GM21381 (cell line): ENCODE data around the gene PIN1.
"Not testable (repeated sequence)": the region's sequence is repeated elsewhere in the genome, so short reads cannot be mapped to it uniquely, and the experiment has no call there.

ENCODE experiments used
- ATAC-seq: cut with Tn5 transposase; IDR thresholded peaks from one replicate; pipeline ENCODE4 v1.9.1; 2021; ENCODE audit warnings: mild to moderate bottlenecking, moderate library complexity; ENCODE audit not compliant: unreplicated experiment

Gene PIN1

DNA sequence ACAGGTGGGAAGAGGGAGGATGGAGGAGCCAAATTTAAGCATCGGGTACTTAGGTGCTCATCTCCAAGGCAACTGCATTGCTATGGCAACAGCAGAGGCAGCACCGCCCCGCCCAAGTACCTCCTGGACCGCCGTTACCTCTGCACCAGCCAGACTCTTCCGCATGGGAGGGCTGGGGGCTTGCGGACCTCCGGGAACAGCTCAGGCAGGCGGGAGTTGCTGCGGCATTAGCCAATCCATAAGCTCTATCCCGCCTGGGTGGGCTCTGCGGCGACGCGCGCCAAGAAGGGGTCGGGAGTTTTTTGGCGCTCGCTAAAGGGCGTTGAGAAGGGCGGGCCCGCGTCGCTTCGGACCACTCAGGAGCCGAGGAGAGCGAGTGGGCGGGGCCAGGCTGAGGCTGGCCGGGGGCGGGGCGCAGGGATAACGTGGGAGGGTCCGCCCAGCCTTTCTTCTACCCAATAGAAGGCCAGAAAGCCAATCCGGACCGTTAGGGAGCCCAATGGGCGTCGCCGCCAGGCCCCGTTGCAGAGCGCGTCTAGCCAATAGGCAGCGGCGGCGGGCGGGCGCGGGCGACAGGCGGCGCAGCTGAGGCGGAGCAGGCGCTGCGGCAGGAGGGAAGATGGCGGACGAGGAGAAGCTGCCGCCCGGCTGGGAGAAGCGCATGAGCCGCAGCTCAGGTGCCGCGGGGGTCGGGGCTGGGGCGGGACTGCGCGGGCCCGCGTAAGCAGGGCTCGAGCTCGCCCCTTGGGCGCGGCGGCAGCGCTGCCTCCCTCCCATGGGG lies at the start of gene PIN1:
Gene PIN1, plus strand, starts transcription at position 593 of the 781 bp plus-strand sequence. Its CDS starts 27 bp downstream, at position 620.
- ATAC-seq: peak; percentile 94

DNA sequence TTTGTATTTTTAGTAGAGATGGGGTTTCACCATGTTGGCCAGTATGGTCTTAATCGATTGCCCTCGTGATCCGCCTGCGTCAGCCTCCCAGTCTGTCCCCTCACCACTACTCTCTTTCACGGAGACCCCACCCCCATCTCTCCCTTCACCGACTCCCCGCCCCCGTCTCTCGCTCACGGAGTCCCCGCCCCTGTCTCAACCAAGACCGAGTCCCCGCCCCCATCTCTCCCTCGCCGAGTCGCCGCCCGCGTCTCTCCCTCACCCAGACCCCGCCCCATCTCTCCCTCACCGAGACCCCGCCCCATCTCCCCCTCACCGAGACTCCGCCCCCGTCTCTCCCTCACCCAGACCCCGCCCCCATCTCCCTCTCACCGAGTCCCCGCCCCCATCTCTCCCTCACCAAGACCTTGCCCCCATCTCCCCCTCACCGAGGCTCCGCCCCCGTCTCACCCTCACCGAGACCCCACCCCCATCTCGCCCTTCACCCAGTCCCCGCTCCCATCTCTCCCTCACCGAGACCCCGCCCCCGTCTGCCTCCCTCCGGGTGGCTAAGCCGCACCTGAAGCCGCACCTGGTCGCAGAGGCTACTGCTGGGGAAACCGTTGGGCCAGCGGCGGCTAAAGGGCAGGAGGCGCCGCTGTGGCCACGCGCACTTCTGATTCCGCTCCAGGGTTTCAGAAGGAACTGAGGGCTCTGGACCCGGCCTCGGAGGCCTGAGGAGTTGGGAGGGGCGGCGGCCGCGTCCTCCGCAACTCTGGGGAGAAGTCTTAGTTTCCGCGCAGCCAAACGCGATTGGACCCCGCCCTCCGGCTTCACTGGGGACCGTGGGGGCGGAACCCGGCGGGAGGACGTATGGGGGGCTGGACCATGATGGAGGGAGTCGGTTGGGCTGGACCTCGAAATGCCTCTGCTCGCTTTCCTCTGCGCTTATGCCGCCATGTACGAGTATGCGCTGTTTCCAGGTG lies 49.5 kb upstream of the PIN1 start:
- peak; percentile 78 for ATAC-seq

DNA sequence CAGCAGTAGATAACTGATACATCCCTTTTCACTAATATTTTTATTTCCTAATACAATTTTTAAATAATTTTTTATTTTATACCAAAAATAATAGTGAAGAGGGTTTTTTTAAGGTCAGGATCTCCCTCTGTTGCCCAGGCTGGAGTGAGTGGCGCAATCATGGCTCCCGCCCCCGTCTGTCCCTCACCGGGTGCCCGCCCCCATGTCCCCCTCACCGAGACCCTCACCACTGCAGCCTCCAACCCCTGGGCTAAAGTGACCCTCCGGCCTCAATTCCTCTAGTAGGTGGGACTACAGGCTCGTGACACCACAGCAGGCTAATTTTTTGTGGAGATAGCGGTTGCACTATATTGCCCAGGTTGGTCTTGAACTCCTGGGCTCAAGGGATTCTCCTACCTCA lies 48.8 kb upstream of the PIN1 start:
- no peak for ATAC-seq

DNA sequence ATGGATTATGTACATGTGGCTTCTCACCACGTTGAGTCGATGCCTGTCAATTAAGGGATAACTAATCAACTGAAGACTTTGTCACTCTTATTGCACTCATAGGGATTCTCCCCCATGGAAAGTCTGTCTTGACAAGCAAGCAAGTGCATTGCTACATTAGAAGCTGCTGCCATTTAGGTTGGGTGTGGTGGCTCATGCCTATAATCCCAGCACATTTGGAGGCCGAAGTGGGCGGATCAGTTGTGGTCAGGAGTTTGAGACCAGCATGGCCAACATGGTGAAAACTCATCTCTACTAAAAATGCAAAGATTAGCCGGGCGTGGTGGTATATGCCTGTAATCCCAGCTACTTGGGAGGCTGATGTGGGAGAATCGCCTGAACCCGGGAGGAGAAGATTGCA lies 48.3 kb upstream of the PIN1 start:
- ATAC-seq: no peak

DNA sequence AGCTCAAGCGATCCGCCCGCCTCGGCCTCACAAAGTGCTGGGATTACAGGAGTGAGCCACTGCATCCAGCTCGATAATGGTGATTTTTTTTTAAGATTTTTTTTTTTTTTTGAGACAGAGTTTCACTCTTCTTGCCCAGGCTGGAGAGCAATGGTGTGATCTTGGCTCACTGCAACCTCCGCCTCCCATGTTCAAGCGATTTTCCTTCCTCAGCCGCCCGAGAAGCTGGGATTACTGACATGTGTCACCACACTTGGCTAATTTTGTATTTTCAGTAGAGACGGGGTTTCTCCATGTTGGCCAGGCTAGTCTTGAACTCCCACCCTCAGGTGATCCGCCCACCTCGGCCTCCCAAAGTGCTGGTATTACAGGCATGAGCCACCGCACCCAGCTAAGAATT lies 46.5 kb upstream of the PIN1 start:
- ATAC-seq: not testable (repeated sequence)

DNA sequence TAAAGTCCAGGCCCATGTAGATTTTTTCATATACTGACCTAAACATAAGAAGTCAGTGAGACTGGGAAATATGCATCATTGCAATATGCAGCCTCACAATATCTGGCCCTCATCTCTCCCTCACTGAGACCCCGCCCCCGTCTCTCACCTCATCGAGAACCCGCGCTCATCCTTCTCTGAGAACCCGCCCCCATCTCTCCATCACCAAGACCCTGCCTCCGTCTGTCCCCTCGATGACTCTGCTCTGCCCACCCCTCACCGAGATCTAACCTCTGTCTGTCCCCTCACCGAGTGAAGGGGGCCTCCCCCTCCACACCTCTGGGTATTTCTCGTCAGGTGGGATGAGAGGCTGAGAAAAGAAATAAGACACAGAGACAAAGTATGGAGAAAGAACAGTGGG lies 46.1 kb upstream of the PIN1 start:
- no peak for ATAC-seq

DNA sequence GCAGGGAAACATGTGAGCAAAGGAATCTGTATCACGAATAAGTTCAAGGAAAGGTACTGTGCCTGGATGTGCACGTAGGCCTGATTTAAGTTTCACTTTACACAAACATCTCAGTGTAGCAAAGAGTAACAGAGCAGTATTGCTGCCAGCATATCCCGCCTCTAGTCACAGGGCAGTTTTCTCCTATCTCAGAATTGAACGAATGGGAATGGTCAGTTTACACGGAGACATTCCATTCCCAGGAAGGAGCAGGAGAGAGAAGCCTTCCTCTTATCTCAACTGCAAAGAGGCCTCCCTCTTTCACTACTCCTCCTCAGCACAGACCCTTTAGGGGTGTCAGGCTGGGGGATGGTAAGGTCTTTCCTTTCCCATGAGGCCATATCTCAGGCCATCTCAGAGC lies 45.5 kb upstream of the PIN1 start:
- not testable (repeated sequence) for ATAC-seq

DNA sequence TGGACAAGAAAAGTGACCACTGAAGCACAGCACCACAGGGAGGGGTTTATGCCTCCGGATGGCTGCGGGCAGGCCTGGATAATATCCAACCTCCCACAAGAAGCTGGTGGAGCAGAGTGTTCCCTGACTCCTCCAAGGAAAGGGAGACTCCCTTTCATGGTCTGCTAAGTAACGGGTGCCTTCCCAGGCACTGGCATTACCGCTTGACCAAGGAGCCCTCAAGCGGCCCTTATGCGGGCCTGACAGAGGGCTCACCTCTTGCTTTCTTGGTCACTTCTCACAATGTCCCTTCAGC lies 44.1 kb upstream of the PIN1 start:
- ATAC-seq: not testable (repeated sequence)

DNA sequence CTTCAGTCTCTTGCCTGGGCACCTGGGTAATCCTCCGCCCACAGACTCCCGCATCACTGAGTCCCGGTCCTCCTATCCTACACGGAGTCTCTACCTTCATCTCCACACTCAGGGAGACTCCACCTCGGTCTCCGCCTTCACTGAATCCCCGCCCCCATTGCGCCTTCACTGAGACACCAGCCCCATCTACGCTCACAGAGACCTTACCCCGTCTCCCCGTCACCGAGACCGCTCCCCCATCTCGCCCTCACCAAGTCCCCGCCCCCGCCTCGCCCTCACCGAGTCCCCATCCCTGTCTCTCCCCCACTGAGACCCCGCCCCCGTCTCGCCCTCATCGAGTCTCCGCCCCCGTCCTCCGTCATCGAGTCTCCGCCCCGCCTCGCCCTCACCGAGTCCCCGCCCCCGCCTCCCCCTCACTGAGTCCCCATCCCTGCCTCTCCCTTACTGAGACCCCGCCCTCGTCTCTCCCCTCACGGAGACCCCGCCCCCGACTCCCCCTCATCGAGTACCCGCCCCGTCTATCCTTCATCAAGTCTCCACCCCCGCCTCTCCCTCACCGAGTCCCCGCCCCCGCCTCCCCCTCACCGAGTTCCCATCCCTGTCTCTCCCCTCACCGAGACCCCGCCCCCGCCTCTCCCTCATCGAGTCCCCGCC lies 43.4 kb upstream of the PIN1 start:
- peak; percentile 37 for ATAC-seq

DNA sequence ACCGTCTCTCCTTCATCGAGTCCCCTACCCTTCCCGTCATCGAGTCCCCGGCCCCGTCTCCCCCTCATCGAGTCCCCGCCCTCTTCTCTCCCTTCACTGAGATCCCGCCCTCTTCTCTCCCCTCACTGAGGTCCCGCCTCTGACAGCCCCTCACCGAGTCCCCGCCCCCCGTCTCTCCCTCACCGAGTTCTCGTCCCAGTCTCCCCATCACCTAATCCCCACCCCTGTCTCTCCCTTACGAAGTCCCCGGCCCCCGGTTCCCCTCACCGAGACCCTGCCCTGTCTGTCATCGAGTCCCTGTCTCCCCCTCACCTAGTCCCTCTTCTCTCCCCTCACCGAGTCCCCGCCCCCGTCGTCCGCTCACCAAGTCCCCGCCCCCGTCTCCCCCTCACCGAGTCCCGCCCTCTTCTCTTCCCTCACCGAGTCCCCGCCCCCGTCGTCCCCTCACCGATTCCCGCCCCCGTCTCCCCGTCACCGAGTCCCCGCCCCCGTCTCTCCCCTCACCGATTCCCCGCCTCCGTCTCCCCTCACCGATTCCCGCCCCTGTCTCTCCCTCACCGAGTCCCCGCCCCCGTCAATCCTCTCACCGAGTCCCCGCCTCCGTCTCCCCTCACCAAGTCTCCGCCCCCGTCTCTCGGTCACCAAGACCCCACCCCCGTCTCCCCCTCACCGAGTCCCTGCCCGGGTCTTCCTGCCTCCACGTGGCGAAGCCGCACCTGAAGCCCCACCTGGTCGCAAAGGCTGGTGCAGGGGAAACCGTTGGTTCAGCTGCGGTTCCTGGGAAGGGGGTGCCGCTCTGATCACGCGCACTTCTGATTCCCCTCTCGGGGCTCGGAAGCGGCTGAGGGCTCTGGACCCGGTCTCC lies 42.7 kb upstream of the PIN1 start:
- ATAC-seq: peak; percentile 38

DNA sequence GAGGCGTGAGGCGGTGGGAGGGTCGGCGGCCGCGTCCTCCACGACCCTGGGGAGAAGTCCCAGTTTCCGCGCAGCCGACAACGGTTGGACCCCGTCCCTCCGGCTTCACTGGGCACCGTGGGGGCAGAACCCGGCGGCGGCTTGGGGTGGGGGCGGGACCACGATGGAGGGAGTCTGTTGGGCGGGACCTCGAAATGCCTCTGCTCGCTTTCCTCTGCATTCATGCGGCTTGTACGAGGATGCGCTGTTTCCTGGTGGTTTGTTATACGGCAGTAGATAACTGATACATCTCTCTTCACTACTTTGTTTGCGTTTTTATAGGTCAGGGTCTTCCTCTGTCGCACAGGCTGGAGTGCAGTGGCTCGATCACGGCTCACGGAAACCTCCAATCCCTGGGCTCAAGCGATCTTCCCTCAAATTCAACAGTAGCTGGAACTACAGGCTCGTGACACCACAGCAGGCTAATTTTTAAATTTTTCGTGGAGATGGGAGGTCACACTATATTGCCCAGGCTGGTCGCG lies 42.0 kb upstream of the PIN1 start:
- no peak for ATAC-seq

DNA sequence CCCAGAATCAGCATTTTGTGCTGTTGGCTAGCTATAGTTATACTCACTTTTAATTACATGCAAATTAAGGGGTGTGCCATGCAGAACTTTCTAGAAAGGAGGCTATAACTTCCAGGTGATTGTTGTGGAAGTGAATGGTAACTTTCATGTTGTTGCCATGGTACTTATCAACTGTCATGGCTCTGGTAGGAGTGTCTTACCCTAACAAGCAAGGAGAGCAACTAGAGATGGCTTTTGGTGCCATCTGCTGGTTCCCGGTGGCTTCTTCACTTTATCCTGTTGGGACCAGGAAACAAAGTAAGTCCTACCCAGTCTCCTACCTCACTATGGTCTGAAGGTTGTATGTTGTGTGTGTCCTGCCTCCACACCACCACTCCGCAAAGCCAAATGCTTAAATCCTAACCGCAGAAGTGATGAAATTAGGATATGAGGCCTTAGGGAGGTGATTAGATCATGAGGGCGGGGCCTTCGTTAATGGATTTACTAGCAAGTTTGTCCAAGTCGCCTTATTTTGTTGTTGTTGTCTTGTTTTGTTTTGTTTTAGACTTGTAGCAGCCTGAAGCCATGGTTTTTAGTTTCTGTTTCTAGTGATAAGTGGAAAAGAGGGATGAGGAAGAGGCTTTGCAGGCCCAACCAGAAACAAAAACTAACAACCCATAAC lies 38.9 kb upstream of the PIN1 start:
- peak; percentile 39 for ATAC-seq

DNA sequence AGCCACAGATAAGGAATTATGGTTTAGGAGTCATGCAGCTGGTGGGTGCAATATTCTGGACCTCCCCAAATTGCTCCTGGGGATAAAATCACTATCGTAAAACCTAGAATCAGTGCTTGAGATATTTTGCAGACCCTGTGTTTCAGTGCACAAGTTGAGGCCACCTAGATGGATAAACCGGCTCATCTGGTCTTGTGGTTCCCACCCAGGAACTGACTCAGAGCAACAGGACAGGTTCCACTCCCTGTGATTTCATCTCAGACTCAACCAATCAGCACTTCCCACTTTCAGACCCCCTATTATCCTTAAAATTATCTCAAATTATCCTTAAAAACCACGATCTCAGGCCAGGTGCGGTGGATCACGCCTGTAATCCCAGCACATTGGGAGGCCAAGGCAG lies 37.2 kb upstream of the PIN1 start:
- no peak for ATAC-seq

DNA sequence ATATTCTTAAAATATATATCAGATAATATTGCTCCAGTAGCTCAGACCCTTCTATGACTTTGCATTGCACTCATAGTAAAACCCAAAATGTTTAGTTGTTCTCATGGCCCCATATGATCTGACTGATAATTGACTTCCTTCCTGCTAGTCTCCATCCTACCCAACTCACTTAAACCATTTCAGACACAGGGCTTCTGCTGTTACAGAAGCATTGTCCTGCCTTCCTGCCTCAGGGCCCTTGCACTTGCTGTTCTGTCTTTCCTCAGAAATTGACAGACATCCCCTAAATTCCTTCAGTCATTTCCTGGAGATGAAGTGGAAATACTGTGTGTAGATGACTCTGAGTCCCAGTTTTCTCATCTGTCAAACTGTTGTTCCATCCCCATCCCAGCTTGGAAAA lies 36.0 kb upstream of the PIN1 start:
- ATAC-seq: no peak

DNA sequence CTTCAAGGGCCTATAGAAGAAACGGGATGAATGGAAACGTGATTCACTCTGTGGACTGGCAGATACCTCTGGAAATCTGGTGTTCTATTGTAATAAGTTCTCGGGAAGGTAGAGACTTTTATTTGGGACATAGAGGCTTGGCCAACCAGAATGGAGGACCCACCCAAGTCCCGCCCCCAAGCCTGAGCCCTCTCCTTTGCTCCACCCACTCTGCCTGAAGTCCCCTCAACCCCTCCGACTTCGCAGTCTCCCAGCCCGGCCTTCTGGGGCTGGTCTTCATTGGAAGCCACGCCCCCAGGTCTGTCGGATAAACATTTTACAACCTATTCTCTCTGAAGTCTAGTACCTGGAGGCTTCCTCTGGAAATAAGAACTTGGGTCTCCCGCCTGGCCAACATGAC lies 33.1 kb upstream of the PIN1 start:
- ATAC-seq: no peak

DNA sequence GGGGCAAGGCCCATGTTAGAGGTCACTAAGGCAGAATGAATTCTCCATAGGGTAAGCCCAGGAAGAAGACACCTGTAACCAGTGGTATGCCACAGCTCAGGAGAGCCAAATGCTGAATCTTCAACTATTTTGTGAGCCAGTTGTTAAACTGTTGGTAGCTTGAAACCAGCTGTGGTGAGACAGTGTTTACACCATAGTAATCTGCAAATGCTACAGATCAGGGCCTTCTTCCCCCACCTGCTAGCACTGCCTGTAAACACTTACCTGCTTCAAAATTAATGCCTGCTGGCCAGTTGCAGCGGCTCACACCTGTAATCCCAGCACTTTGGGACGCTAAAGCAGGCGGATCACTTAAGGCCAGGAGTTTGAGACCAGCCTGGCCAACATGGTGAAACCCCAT lies 28.3 kb upstream of the PIN1 start:
- ATAC-seq: no peak

DNA sequence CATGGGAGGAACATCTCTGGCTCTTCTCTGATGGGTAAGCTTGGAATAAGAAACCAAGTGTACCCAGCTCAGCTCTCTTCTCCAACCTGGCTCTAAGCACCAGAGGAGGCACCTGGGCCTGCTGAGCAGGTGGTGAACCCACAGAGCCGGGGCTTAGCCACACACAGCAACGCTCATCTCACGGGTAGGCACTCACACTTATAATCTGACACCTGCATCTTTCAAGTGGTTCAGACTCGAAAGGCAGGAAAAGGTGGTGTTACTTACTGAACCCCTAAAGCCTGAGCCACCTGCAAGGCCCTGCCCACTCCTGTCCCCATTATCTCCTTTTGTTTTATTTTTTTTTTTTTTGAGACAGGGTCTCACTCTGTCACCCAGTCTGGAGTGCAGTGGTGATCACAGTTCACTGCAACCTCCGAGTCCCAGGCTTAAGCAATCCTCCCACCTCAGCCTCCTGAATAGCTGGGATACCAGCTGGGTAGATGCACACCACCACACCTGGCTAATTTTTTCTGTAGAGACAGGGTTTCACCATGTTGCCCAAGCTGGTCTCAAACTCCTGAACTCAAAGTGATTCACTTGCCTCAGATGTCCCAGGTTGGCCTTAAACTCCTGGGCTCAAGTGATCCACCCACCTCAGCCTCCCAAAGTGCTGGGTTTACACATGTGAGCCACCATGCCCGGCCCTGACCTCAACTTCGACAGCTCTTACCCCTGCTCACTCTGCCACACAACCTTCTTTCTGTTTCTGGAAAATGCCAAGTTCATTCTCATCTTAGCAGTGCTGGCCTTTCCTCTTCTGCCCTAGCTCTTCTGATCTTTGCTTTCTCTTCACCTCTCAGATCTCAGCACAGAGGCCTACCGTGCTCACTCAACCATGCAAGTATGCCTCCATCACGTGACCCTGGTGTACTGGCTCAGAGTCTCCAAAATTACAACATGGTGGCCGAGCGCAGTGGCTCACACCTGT lies 26.0 kb upstream of the PIN1 start:
- no peak for ATAC-seq

DNA sequence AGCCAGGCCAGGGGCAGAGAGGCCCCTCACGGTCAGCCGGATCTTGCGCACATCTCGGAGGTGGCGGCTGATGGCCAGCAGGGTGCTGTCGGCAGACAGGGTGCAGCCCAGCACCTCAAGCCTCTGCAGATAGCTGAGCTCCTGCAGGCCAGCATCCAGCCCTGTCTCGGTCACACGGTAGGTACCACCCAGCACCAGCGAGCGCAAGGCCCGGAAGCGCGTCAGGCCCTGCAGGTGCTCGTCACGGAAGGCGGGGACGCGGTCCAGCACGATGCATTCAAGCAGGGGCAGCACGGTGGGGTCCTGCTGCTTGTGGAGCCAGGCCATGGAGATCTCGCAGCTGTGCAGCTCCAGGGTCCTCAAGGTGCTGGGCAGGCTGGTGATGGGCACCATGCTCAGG lies 24.0 kb upstream of the PIN1 start:
- ATAC-seq: no peak
